Left hindlimb (tissue), 1 donor: ENCODE measurements around the gene PARVB.

Experiments used
- DNase-seq: peaks from one replicate; pipeline ENCODE4 v3.0.0-alpha.2; 2018

PARVB gene, protein sequence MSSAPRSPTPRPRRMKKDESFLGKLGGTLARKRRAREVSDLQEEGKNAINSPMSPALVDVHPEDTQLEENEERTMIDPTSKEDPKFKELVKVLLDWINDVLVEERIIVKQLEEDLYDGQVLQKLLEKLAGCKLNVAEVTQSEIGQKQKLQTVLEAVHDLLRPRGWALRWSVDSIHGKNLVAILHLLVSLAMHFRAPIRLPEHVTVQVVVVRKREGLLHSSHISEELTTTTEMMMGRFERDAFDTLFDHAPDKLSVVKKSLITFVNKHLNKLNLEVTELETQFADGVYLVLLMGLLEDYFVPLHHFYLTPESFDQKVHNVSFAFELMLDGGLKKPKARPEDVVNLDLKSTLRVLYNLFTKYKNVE

DNA sequence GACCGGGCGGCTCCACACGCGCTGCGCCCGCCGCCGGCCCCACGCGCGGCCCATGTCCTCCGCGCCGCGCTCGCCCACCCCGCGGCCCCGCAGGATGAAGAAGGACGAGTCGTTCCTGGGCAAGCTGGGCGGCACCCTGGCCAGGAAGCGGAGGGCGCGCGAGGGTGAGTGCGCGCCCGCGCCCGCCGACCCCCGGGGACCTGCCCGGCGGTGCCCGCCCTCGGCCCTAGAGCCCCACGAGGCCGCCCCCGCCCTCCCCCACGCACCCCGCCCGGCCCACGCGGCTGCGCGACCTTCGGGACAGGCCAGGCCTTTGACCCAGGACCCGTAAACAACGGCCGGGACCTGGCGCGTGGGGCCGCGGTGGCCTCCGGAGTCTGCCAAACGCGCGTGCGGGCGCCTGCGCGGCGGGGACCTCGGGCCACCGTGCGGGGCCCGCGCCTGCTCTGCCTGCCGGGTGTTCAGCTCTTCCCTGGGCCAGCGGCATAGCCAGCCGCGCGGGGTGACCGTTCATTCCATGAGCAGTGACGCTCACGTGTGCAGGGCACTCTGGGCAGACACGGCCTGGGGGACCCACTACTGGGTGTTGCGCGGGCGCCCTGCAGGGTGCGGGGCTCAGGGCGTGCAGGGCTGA, at the start of gene PARVB:
PARVB (plus strand) TSS at position 15 of the 634 bp plus-strand sequence; CDS start at position 53, 38 bp downstream.
- no peak for DNase-seq

GRCh38 chr22:43975041-43975440, 49.1 kb upstream of the PARVB start:
- no peak for DNase-seq

- DNase-seq: no peak
These were observed 47.0 kb upstream of the PARVB start for GRCh38 chr22:43976861-43977795.

DNA sequence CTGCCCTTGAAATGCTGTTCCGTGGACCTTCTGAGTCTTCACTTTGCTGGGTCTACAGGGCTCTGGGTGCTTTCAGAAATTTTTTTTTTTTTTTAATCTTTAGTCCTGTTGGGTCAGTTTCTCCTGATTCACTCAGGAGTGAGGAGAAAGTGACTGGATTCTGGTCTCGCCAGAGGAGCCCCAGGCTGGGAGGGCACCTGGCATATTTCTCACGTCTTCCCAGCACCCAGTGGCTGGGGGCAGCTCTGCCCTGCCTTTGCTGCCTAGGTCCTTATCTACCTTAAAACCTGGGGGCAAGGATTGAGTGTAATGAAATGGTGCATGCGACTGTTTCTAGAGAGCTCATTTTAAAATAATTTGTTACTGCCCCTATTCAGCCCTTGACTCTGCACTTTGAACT, 45.5 kb upstream of the PARVB start:
- no peak for DNase-seq

- no peak for DNase-seq
These were observed 43.5 kb upstream of the PARVB start for GRCh38 chr22:43980579-43980978.

- no peak for DNase-seq
These were observed 43.1 kb upstream of the PARVB start for GRCh38 chr22:43980996-43981395.

GRCh38 chr22:43983808-43984207, 40.3 kb upstream of the PARVB start:
- DNase-seq: no peak

DNA sequence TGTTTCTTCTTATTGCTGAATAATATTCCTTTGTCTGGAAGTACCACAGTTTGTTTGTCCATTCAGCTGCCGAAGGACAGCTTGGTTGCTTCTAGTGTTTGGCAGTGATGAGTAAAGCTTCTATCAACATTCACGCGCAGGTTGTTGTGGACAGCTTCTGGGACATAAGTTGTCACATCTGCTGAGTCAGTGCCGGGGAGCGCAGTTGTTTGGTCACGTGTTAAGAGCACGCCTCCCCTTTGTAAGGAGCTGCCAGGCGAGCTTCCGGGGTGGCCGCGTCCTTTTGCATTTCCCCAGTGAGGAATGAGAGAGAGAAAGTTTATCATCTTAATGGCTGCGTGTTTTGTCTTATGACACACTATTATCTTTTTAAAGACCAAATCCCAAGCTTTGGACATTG, 38.6 kb upstream of the PARVB start:
- DNase-seq: no peak

- no peak for DNase-seq
These were observed 35.8 kb upstream of the PARVB start for GRCh38 chr22:43988116-43988820.

DNA sequence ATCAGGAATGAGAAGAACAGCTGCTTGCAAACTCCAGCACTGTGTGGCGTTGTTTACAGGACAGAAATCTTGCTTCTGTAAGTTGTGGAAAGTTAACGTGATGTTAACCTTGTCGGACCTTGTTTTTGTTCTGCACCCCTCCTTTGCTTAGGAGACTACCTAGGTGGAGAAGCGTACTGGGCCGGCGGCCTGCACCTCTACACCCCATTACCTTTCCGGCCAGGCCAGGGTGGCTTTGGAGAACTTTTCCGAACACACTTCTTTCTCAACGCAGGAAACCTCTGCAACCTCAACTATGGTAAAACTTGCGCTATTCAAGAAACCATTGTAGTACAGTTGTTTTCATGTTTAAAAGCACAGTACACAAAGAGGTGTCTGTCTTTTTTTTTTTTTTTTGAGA, 35.1 kb upstream of the PARVB start:
- no peak for DNase-seq

DNA sequence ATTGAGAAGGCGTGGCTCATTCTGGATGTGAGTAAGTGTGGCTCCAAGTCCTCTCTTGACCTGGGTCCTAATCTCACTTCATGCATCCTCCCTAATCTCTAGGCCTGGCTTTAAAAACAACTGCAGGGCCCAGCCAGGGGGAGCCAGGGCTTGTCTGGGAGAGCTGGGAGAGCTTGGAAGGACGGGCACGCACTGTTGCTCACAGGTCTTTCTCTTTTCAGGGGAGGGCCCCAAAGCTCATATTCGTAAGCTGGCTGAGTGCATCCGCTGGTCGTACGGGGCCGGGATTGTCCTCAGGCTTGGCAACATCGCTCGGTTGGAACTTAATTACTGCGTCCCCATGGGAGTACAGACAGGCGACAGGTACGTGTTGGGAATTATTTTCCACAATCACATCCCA, 34.1 kb upstream of the PARVB start:
- DNase-seq: no peak

- no peak for DNase-seq
These were observed 32.6 kb upstream of the PARVB start for GRCh38 chr22:43991316-43992020.

DNA sequence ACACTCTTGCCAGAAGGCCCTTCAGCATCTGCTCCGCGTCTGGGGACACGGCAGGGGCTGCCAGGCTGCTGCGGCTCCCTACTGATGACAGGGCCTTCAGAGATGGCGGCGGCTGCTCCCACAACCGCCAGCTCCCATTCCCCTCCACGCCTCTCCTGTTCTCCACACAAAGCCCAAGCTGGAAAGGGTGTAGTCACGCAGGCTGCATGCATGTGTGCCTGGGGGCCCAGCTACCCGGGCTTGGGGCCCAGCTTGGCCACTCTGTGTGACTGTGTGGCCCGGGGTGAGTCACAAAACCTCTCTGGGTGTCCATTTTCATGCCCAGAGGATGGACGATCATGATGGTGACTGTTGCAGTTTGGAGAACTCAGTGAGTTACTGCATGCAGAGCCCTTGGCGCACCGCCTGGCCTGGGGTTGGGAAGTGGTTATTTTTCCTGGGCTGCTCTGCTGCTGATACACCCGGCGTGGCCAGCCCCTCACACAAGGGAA, 31.7 kb upstream of the PARVB start:
- DNase-seq: no peak

GRCh38 chr22:43993072-43993760, 30.9 kb upstream of the PARVB start:
- DNase-seq: peak; percentile 66

DNA sequence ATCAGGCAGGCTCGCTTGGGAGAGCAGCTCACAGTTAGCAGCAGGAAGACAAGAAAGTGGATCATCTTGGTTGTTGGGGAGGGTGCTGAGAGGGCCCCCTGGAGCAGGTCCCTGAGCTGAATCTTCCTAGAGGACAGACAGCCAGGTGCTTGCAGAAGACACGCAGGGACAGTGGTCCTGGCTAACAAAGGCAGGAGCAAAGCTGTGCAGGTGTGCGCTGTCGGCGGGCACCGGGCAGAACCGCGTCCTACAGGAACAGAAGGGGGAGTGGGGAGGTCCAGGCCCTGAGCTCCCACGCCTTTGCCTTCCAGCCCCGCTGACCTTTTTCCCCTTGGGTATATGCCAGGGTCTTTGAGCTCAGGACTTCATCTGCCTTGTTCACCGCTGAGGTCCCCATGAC, 30.1 kb upstream of the PARVB start:
- DNase-seq: no peak

DNA sequence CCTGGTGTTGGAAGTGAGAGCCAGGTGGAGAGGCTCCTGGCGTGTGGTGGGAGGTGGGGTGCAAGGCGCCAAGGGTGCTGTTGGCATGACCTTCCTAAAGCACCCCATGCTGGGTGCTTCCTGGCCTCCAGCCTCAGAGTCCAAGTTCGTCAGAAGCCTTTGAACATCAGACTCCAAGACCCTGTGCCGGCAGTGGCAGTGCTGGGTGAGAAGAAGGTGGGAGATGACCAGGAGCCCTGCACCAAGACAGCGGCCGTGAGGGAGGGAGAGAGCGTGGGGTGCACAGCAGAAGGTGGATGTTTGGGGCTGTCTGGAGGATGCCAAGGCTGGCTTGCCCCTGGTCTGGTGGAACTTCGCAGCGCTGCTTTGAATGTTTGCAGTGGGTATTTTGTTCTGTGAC, 29.7 kb upstream of the PARVB start:
- no peak for DNase-seq

GRCh38 chr22:43995057-43995685, 28.9 kb upstream of the PARVB start:
- DNase-seq: no peak

DNA sequence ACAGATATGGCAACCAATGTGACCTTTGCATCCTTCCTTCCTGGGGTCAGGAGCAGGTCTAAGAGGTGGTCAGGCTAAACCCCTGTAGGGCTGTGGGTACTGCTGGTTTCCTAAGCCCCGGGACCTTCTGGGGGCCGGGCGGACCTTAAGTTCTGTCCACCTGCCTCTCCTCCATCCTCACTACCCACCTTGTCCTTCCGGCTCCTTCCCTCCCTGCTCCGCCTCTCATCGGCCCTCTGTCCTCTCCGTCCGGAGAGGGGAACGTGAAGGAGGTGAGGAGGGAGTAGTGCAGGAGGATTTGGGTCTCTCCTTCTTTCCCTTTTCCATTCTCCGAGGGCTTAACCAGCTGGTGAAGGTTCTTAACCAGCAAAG, 28.3 kb upstream of the PARVB start:
- DNase-seq: no peak

DNA sequence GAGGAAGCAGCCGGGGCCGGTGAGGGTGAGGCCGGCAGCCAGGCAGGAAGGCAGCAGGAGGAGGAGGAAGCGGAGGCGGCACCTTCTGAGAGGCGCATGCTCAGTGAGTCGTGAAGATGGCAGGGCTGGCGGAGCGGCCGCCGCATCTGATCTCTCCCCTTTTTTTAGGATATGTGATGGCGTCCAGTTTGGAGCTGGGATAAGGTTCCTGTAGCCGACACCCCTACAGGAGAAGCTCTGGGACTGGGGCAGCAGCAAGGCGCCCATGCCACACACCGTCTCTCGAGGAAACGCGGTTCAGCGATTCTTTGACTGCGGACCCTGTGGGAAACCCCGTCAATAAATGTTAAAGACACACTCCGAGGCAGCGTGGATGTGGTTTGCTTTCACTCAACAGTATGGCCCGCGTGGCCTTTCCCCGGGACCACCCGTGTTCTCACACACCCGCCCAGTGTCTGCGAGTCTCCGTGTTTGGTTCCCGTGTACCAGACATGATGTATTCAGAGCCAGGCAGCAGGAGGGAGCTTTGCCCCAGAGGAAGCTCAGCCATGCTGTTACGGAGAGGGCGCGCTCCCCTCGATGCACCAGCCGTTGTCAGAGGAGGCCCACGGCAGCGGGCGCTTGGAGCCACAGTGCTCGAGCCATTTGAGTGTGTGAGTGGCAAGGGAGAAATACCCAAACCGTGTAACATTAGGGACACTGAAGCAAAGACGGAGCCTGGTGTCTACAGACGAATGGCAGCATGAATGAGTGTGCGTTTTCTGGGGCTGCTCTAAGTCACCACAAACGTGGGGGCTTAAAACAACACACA, 27.7 kb upstream of the PARVB start:
- no peak for DNase-seq

GRCh38 chr22:43996981-43997265, 27.2 kb upstream of the PARVB start:
- DNase-seq: no peak
